GM21367 (cell line): Measurements from ENCODE around the gene TOP2B.

ENCODE experiments used
- ATAC-seq: cut with Tn5 transposase; IDR thresholded peaks from one replicate; pipeline ENCODE4 v1.9.1; 2021; ENCODE audit not compliant: unreplicated experiment

Gene TOP2B

DNA sequence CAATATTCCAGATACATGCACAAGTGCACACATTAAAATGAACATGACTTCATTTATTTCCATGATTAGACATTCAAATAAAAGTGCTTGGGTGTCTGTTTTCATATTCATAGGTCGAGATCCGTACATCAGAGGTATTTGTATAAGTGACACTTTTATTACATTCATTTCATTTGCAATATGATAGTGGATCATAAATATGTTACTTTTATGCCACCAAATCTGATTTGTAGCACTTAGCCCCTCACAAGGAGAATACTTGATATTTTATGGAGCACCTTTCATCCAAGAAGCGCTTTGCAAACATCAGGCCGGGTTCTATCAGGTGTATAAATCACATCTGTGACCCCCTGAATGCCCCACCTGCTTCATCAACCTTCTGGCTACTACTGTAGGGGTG, 100.6 kb downstream of the TOP2B start:
- no peak for ATAC-seq

DNA sequence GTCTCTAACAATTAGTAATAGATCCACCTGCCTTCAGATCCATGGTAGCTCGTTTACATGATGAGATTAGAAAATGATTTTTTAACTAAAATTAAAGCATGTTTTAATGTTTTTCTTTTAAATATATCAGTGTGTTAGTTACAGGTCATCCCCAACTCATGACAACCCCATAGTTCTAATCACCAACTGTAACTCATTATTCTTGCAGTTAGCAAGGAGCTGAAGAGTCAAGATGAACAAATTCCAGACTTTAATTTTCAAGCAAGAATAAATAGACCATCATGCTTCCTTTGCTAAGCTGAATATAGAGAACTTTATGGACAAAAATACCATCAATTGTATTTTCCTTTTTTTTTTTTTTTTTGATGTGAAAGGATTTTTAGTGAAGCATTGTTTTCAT, 101.1 kb downstream of the TOP2B start:
- ATAC-seq: no peak

DNA sequence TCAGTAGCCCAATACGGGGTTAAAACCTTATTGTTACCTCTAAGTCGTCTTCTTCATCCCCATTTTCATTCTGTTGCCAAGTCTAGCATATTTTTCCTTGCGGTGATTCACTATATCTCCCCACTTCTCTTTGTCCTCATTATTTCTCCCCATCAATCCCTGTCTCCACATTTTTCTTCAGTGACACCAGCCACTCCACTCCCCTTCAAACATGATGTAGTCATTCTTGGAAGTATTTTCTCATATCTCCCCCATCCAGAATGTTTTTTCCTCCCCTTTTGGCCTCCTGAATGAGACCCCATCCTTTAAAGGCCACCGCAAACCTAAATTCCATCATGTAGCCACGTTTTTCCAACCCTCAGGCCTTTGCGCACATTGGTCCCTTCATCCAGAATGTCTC, 105.9 kb downstream of the TOP2B start:
- no peak for ATAC-seq

DNA sequence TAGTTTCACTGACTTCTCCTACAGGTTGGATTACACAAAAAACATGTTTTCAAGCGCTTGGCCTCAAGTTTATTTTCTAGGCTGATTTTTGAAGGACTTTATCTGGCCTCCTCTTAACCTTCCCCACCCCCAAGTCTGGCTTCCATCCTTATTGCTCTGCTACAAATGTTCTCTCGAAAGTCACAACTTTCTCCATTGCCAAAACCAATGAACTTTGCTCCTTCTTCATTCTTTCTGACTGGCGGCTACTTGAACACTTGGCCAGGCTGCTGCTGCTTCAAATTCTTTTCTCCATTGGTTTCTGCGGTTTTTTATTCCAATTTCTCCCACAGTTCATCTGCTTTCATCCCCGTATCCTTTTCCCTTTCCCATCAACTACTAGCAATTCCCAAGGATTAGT, 106.6 kb downstream of the TOP2B start:
- no peak for ATAC-seq

DNA sequence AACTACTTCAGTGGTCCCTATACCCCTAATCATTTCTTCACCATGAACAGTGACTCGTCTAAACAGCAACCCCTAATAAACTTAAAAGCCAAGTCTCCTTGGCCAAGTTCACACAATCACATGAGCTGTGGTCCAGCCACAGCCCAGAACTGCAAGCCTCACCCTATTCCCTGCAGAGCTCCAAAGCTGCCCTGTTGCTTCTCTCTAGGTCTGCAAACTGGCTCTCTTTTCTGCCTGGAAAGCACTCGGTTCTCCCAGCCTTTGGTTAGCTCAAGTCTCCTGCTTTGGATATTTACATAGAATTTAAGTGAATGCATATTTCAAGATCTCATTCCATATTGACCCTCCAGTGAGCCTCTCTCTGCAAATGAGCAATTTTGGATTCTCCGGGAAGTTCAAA, 107.0 kb downstream of the TOP2B start:
- no peak for ATAC-seq

DNA sequence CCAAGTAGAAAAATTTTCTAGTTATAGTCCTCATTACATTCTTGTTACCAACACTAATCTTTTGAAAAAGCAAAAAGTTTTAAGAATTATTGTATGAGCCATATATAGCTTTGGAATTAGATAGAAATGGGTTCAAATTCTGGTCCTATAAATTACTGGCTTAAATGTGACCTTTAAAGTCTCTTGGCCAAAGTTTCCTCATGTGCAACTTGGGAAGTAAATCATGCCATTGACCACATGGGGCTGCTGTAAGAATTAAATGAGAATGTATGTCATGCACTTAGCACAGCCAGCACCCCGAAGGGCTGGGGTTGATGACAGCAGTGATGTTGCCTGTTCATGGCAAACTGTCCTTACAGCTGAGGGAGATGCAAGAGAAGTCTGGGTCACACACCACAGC, 108.3 kb downstream of the TOP2B start:
- no peak for ATAC-seq

DNA sequence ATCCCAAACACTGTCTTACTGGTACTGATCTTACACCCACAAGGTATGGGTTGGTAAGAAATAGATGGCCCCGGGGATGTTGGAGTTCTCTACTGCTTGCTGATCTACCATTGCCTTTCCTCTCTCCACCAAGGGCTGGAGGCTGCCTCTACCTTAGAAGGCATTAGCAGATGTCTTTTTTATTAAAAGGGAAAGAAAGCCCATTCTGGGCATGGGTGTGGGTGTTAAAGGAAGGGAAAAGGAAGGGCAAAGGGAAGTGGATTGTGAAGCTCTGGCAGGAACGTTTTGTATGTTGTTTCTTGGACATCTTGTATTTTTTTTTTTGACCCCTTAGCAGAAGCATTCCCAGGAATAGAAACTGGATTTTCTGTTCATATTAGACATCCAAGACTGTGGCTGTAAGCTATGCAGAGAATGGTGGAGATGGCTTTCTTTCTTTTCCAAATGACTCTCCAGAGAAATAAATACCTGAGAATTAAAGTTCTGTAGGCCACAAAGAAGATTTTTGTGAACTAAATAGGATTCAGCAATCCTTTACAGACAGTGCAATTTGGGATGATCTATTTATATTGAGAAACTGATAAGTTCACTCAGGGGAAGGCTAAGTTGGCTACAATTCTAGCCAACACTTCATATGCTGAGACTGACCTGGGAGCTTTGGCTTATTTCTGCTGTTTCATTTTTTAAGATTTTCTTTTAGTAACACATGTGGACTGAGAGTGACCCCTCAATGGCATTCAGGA, 108.8 kb downstream of the TOP2B start:
- ATAC-seq: no peak

DNA sequence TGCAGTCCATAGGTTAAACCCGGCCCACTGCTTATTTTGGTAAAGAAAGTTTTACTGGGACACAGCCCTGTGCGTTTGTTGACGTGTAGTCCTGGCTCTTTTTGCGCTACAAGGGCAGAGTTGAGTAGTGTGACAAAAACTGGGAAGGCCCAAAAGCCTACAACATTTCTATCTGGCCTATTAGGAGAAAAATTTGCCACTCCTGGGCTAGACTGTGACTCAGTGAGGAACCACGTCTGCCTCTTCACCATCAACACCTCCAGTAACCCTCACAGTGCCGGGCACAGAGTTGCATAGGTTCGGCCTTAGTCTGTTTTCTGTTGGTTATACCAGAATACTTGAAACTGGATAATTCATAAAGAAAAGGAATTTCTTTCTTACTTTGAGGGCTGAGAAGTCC, 110.3 kb downstream of the TOP2B start:
- ATAC-seq: no peak

DNA sequence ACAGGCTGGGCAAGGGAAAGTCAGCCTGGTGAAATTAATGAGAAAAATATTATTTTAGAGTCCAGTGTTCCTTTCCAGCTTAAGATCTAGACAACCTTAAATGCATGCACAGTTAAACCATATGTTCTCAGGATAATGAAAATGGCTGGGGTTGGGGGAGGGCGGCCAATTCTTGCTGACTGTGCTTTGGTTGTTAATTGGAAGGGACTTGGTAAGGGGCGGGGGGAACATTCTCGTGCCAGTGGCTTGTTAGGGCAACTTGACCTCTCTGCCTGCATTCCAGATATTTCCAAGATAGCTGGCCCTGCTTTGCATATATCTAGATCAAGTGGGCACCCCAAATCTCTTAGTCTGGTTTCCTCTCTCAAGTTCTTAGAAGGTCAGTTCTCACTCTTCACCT, 112.5 kb downstream of the TOP2B start:
- no peak for ATAC-seq

DNA sequence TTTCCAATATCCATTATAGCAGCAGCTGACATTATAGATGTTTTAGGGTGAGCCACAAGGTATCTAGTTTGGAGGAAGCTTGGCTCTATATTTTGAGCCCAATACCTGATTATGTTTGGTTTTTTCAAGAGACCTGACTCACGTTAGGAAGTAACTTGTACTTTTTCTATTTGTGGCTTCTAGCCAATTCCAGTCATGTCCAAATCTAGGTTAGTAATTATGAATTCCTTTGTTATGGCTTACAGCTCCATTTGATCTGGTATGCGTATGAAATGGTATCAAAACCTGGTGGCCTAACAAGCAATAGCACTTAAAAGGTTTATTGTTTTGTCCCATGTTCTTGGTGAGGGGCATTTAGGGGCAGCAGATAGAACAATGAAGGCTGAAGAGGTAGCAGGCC, 115.9 kb downstream of the TOP2B start:
- ATAC-seq: no peak

DNA sequence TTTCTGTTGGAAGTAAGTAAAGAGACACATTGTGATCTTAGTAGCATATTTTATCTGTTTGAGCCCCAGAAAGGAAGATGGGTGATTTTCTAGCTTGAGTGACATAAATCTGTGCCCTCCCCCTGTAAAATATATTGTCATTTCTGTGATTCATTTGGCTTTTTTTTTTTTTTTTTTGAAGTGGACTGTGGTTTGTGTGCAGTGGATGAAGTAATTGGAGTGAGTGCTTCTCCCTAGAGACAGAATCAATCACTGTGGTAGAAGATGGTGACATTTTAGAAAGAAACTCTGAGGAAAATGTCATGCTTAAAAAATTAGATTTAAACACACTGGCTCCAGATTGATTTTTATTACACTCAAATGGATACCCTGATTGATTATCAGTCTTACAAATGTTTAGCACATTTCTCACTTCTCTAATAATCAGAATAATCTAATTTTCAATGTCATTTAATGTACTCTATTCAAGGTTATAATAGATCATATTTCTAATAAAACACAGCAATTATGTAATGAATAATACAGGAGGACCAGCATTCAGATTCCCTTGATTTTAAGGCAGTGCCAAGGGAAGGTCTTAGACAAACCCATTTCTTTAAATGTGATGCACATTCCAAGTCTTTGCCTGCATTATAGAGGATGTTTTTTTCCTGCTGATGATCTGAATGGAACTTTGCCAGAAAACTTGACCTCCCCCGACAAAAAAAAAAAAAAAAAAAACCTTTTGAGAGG, 116.6 kb downstream of the TOP2B start:
- ATAC-seq: no peak
